H9 (cell line): Measurements from ENCODE around the gene HIF1A. TPM values are rescaled to one million over a fixed set of nuclear protein-coding genes. Genes with fewer than 3 reads are reported as not detected.

Experiments
- DNase-seq: peaks from one replicate; pipeline ENCODE4 v3.0.0-alpha.2; 2017
- H2AFZ ChIP-seq: one replicate; pipeline ENCODE4 v1.6.1; 2013; ENCODE audit warnings: mild to moderate bottlenecking, low read length, control low read depth, moderate library complexity
- H2AK5ac ChIP-seq: 2 replicates; pipeline ENCODE4 v1.6.1; 2013; ENCODE audit warnings: low read length, control low read depth, mixed read lengths; ENCODE audit not compliant: insufficient read length
- H2BK120ac ChIP-seq: one replicate; pipeline ENCODE4 v1.6.1; 2013; ENCODE audit warnings: low read depth, mild to moderate bottlenecking, low read length, control low read depth, inconsistent platforms; ENCODE audit not compliant: poor library complexity, severe bottlenecking
- H2BK12ac ChIP-seq: 2 replicates; pipeline ENCODE4 v1.6.1; 2013; ENCODE audit warnings: low read length, control low read depth, mixed read lengths, low read depth; ENCODE audit not compliant: insufficient read length
- H2BK15ac ChIP-seq: 2 replicates; pipeline ENCODE4 v1.6.1; 2013; ENCODE audit warnings: low read depth, low read length, control low read depth
- H2BK20ac ChIP-seq: one replicate; pipeline ENCODE4 v1.6.1; 2013; ENCODE audit warnings: low read depth, mild to moderate bottlenecking, low read length, control low read depth, inconsistent platforms; ENCODE audit not compliant: poor library complexity, severe bottlenecking
- H2BK5ac ChIP-seq: 2 replicates; pipeline ENCODE4 v1.6.1; 2013; ENCODE audit warnings: low read length, control low read depth, mixed read lengths; ENCODE audit not compliant: insufficient read length
- H3K14ac ChIP-seq: 2 replicates; pipeline ENCODE4 v1.6.1; 2013; ENCODE audit warnings: low read length, control low read depth; ENCODE audit not compliant: insufficient read depth
- H3K18ac ChIP-seq: 2 replicates; pipeline ENCODE4 v1.6.1; 2013; ENCODE audit warnings: low read depth, mild to moderate bottlenecking, mixed read lengths, low read length, control low read depth; ENCODE audit not compliant: insufficient read length
- H3K23ac ChIP-seq: 2 replicates; pipeline ENCODE4 v1.6.1; 2013; ENCODE audit warnings: low read length, control low read depth, mixed read lengths, low read depth; ENCODE audit not compliant: insufficient read length
- H3K23me2 ChIP-seq: 2 replicates; pipeline ENCODE4 v1.6.1; 2013; ENCODE audit warnings: low read depth, mild to moderate bottlenecking, mixed read lengths, low read length, control low read depth; ENCODE audit not compliant: insufficient read length, poor library complexity, severe bottlenecking
- H3K27ac ChIP-seq: 2 replicates; pipeline ENCODE4 v1.5.1; 2013; ENCODE audit warnings: low read length, control low read depth, mixed read lengths, low read depth; ENCODE audit not compliant: insufficient read length
- H3K27me3 ChIP-seq: 2 replicates; pipeline ENCODE4 v1.6.1; 2013; ENCODE audit warnings: low read length, control low read depth, inconsistent platforms; ENCODE audit not compliant: insufficient read depth
- H3K4ac ChIP-seq: 2 replicates; pipeline ENCODE4 v1.6.1; 2013; ENCODE audit warnings: low read depth, mild to moderate bottlenecking, control low read depth, inconsistent platforms, low read length, moderate library complexity
- H3K4me1 ChIP-seq: 2 replicates; pipeline ENCODE4 v1.6.1; 2013; ENCODE audit warnings: low read length, control low read depth, inconsistent platforms; ENCODE audit not compliant: insufficient read depth
- H3K4me2 ChIP-seq: 2 replicates; pipeline ENCODE4 v1.6.1; 2013; ENCODE audit warnings: low read length, control low read depth, mixed read lengths; ENCODE audit not compliant: insufficient read length, insufficient read depth
- H3K56ac ChIP-seq: 2 replicates; pipeline ENCODE4 v1.6.1; 2013; ENCODE audit warnings: low read depth, mild to moderate bottlenecking, mixed read lengths, low read length, control low read depth; ENCODE audit not compliant: insufficient read length
- H3K79me1 ChIP-seq: 2 replicates; pipeline ENCODE4 v1.6.1; 2013; ENCODE audit warnings: low read depth, mild to moderate bottlenecking, moderate library complexity, low read length, control low read depth, inconsistent platforms; ENCODE audit not compliant: insufficient read depth, poor library complexity, severe bottlenecking
- H3K79me2 ChIP-seq: 2 replicates; pipeline ENCODE4 v1.6.1; 2013; ENCODE audit warnings: low read length, control low read depth, inconsistent platforms; ENCODE audit not compliant: insufficient read depth
- H3K9ac ChIP-seq: 2 replicates; pipeline ENCODE4 v1.6.1; 2013; ENCODE audit warnings: low read length, control low read depth, mixed read lengths; ENCODE audit not compliant: insufficient read length; ENCODE audit errors: extremely low read depth
- H3K9me3 ChIP-seq: one replicate; pipeline ENCODE4 v1.6.1; 2013; ENCODE audit warnings: low read depth, low read length, inconsistent platforms; ENCODE audit not compliant: control insufficient read depth
- H3T11ph ChIP-seq: one replicate; pipeline ENCODE4 v1.6.1; 2013; ENCODE audit warnings: mild to moderate bottlenecking, low read length, control low read depth, inconsistent platforms
- H4K20me1 ChIP-seq: one replicate; pipeline ENCODE4 v1.6.1; 2013; ENCODE audit not compliant: control insufficient read depth, insufficient read length, insufficient read depth
- H4K5ac ChIP-seq: 2 replicates; pipeline ENCODE4 v1.6.1; 2013; ENCODE audit warnings: low read depth, mild to moderate bottlenecking, mixed read lengths, low read length, control low read depth; ENCODE audit not compliant: insufficient read length
- H4K8ac ChIP-seq: replicated peaks from 2 replicates; pipeline ENCODE4 v1.6.1; 2013; ENCODE audit warnings: low read length, control low read depth, mixed read lengths, low read depth; ENCODE audit not compliant: insufficient read length
- H4K91ac ChIP-seq: 2 replicates; pipeline ENCODE4 v1.6.1; 2013; ENCODE audit warnings: low read depth, mild to moderate bottlenecking, moderate library complexity, mixed read lengths, low read length, control low read depth; ENCODE audit not compliant: insufficient read length
- H3K27ac Mint-ChIP-seq, 3 experiments: 2 replicates in 2 of 3; 3 replicates in 1 of 3; pipeline ENCODE4 v1.8.0; 2020 to 2021; ENCODE audit warnings: mixed read lengths in 3 of 3, mild to moderate bottlenecking in 1 of 3, moderate library complexity in 1 of 3
- H3K27me3 Mint-ChIP-seq: 2 replicates; pipeline ENCODE4 v1.8.0; 2021; ENCODE audit warnings: low read depth, mild to moderate bottlenecking, moderate library complexity, mixed read lengths
- H3K36me3 Mint-ChIP-seq, 3 experiments: 2 replicates in 2 of 3; 3 replicates in 1 of 3; pipeline ENCODE4 v1.8.0; 2020 to 2021; ENCODE audit warnings: low read depth in 3 of 3, mixed read lengths in 3 of 3; ENCODE audit not compliant: insufficient read depth in 1 of 3
- H3K4me1 Mint-ChIP-seq, 2 experiments: 2 replicates each; pipeline ENCODE4 v1.8.0; 2020; ENCODE audit warnings: mixed read lengths in 2 of 2
- H3K4me3 Mint-ChIP-seq, 2 experiments: 2 replicates in 1 of 2; 3 replicates in 1 of 2; pipeline ENCODE4 v1.8.0; 2020 to 2021; ENCODE audit warnings: mild to moderate bottlenecking in 2 of 2, mixed read lengths in 2 of 2, moderate library complexity in 1 of 2
- H3K9me3 Mint-ChIP-seq, 2 experiments: 2 replicates in 1 of 2; 3 replicates in 1 of 2; pipeline ENCODE4 v1.8.0; 2020; ENCODE audit warnings: mild to moderate bottlenecking in 2 of 2, mixed read lengths in 2 of 2, moderate library complexity in 1 of 2
- WGBS: extraction: QIAGEN DNeasy Blood & Tissue Kit; methylation state at CpG from one replicate; pipeline ENCODE4 v1.1.7; 2013; ENCODE audit warnings: missing lambda C conversion rate, low lambda C conversion rate, mixed read lengths; ENCODE audit not compliant: insufficient read length; ENCODE audit errors: extremely low coverage; 5-methylcytosine and 5-hydroxymethylcytosine counted together
- total RNA-seq: library from RNA; stranded (reverse); gene quantifications from 2 replicates; pipeline ENCODE4 v1.2.1, GENCODE V29; 2021
- TF ChIP-seq, protein P1 (sequence below): fragments of 200-600 bp; sonication (generic); conservative IDR thresholded peaks from 3 replicates; pipeline ENCODE4 v1.8.0; 2021; ENCODE audit warnings: antibody characterized with exemption, mild to moderate bottlenecking

Gene HIF1A
- total RNA-seq, 1 experiment from 2014 or later = 154 TPM

DNA sequence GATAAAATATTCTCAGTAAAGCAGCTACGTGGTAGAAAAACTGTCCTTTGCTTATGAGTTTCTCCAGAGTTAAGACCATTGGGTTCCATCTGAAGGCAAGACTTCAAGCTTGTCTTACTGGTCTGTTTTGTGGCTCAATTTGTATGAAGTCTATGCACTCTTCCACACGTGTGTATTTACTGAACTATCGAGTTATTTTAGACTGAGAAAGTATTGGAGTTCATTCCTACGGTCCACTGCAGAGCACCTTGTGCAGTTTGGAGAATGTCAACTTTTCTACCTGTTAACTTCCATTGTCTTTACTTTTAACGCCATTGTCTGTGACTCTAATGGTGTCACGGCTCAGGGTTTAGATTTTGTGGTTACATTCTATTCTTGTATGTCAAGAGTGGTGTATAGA lies 3.7 kb downstream of the HIF1A start:
- no peak overlapping the region for H3K56ac ChIP-seq
- TF ChIP-seq, protein P1, sequence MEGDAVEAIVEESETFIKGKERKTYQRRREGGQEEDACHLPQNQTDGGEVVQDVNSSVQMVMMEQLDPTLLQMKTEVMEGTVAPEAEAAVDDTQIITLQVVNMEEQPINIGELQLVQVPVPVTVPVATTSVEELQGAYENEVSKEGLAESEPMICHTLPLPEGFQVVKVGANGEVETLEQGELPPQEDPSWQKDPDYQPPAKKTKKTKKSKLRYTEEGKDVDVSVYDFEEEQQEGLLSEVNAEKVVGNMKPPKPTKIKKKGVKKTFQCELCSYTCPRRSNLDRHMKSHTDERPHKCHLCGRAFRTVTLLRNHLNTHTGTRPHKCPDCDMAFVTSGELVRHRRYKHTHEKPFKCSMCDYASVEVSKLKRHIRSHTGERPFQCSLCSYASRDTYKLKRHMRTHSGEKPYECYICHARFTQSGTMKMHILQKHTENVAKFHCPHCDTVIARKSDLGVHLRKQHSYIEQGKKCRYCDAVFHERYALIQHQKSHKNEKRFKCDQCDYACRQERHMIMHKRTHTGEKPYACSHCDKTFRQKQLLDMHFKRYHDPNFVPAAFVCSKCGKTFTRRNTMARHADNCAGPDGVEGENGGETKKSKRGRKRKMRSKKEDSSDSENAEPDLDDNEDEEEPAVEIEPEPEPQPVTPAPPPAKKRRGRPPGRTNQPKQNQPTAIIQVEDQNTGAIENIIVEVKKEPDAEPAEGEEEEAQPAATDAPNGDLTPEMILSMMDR = no peak
- no peak for DNase-seq
- no peak overlapping the region for H2AK5ac ChIP-seq
- H3K79me2 ChIP-seq = peaks cover 60% of the 10 kb centered on the region
- no peaks in the 10 kb centered on the region for H4K20me1 ChIP-seq
- Mint-ChIP-seq H3K4me1 (peaks cover 55 to 63% of the 10 kb centered on the region in 2 experiments), H3K36me3 (peaks cover 7 to 13% (median 11%) of the 10 kb centered on the region in 3 experiments; a peak in 6 of 7 replicates), H3K27ac (peak overlapping the region in 1 of 3 experiments; percentile 15; a peak in 1 of 7 replicates), H3K9me3 (peaks cover 0 to 2% of the 10 kb centered on the region in 2 experiments; a peak in 1 of 5 replicates), H3K4me3 (peak overlapping the region; percentile 97 to 99), H3K27me3 (no peaks in the 10 kb centered on the region)
- no peak overlapping the region for H3K4ac ChIP-seq
- no peak overlapping the region for H4K5ac ChIP-seq
- H2BK120ac ChIP-seq = no peak overlapping the region
- H2BK20ac ChIP-seq = no peak overlapping the region
- no peak overlapping the region for H3K27ac ChIP-seq
- WGBS = no CpG with 5 or more reads among the region's 6 CpGs
- H3K4me1 ChIP-seq = peaks cover 3% of the 10 kb centered on the region
- H3K27me3 ChIP-seq = no peaks in the 10 kb centered on the region
- H2BK15ac ChIP-seq = no peak overlapping the region
- no peaks in the 10 kb centered on the region for H3K9me3 ChIP-seq
- no peak overlapping the region for H2AFZ ChIP-seq
- H3K79me1 ChIP-seq = no peaks in the 10 kb centered on the region
- H2BK12ac ChIP-seq = no peak overlapping the region
- peak overlapping the region; percentile 85 for H3K4me2 ChIP-seq
- H2BK5ac ChIP-seq = no peak overlapping the region
- no peak overlapping the region for H3T11ph ChIP-seq
- H4K91ac ChIP-seq = no peak overlapping the region
- H3K14ac ChIP-seq = no peak overlapping the region
- peak overlapping the region; percentile 3 for H3K9ac ChIP-seq
- no peak overlapping the region for H4K8ac ChIP-seq
- no peak overlapping the region for H3K18ac ChIP-seq
- H3K23me2 ChIP-seq = no peaks in the 10 kb centered on the region
- no peak overlapping the region for H3K23ac ChIP-seq
